ENCODE results near the gene BRDT.

GRCh38 chr1:92031281-92032110 is 82.3 kb downstream of the BRDT start:
- TF ChIP-seq CTCF (conservative IDR thresholded peaks at IDR 0.05; ENCODE audit: low read depth, low read length): no peak
- TF ChIP-seq EZH2 (IDR thresholded peaks at IDR 0.05; ENCODE audit: borderline replicate concordance, low read depth, low read length, poor library complexity, severe bottlenecking): no peak
